A673 (cell line): ENCODE data around the gene EZH1.

Experiments
- EZH2 ChIP-seq: fragments of 200-600 bp; sonication (generic); IDR thresholded peaks from 2 replicates; pipeline ENCODE4 v1.6.1; 2017; ENCODE audit warnings: borderline replicate concordance, low read depth, mild to moderate bottlenecking, mixed read lengths, antibody characterized with exemption, low read length; ENCODE audit not compliant: poor library complexity, severe bottlenecking
- TF ChIP-seq, protein P1 (sequence below): fragments of 300-800, 200-600 bp; sonication (generic); conservative IDR thresholded peaks from 2 replicates; pipeline ENCODE4 v1.5.1; 2017; ENCODE audit warnings: low read depth, mild to moderate bottlenecking, antibody characterized with exemption, low read length, moderate library complexity, mixed read lengths

DNA sequence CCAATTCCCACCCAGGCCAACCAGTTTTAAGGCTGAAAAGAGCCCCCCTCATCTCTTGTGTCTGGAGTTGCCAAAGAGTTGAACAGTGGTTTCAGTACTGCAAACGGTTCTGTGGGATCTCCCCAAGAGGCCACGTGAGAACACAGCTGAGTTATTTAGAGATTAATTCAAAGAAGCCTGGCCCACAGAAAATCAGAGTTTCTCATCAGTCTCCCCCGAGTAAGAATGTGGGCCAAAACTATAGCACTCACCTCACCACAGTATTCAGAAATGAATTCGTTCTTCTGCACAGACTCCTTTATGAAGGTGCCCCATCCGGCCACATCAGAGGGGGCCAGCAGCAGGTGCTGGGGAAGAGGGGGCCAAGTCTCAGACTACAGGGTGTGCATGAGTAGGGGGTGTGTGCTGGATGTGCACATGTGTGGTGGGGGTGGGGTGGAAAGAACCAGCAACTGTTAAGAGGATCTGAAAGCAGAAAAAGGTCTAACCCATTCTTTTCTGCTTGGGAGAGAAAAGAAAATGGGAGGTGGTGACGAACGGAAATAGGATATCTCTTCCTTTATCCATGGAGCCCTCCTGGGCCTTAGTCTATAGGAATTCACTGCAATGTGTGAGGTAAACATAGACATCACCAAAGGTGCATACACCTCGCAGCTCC, 39.9 kb downstream of the EZH1 start:
- TF ChIP-seq, protein P1, sequence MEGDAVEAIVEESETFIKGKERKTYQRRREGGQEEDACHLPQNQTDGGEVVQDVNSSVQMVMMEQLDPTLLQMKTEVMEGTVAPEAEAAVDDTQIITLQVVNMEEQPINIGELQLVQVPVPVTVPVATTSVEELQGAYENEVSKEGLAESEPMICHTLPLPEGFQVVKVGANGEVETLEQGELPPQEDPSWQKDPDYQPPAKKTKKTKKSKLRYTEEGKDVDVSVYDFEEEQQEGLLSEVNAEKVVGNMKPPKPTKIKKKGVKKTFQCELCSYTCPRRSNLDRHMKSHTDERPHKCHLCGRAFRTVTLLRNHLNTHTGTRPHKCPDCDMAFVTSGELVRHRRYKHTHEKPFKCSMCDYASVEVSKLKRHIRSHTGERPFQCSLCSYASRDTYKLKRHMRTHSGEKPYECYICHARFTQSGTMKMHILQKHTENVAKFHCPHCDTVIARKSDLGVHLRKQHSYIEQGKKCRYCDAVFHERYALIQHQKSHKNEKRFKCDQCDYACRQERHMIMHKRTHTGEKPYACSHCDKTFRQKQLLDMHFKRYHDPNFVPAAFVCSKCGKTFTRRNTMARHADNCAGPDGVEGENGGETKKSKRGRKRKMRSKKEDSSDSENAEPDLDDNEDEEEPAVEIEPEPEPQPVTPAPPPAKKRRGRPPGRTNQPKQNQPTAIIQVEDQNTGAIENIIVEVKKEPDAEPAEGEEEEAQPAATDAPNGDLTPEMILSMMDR: no peak
- no peak for TF ChIP-seq EZH2
